Stimulated activated CD4-positive, alpha-beta T cell treated with anti-CD3 and anti-CD28 coated beads, TNF-alpha, amount 100 ng/mL, for 1 hour (primary cell): ENCODE measurements around the gene CLCN4.

ENCODE experiments used
- DNase-seq, 3 donors: peaks; one replicate each; pipeline ENCODE4 v3.0.0-alpha.2; 2020; ENCODE audit warnings: low read depth in 3 of 3, low spot score in 1 of 3

Gene CLCN4

GRCh38 chrX:10166248-10166716 is 9.5 kb downstream of the CLCN4 start:
- no peak for DNase-seq

GRCh38 chrX:10166731-10167151 is 10.0 kb downstream of the CLCN4 start:
- DNase-seq, result no peak

GRCh38 chrX:10167573-10167972 is 10.8 kb downstream of the CLCN4 start:
- no peak for DNase-seq

GRCh38 chrX:10168226-10168625 is 11.5 kb downstream of the CLCN4 start:
- DNase-seq, result no peak

GRCh38 chrX:10169175-10169574 is 12.4 kb downstream of the CLCN4 start:
- DNase-seq, result no peak

- no peak for DNase-seq
These were observed 14.5 kb downstream of the CLCN4 start for GRCh38 chrX:10171249-10171648.

- no peak for DNase-seq
These were observed 16.1 kb downstream of the CLCN4 start for GRCh38 chrX:10172877-10173276.

GRCh38 chrX:10173331-10173900 is 16.6 kb downstream of the CLCN4 start:
- DNase-seq, result no peak

- no peak for DNase-seq
These were observed 17.3 kb downstream of the CLCN4 start for GRCh38 chrX:10174051-10174450.

GRCh38 chrX:10174810-10175209 is 18.0 kb downstream of the CLCN4 start:
- no peak for DNase-seq

GRCh38 chrX:10175319-10175871 is 18.6 kb downstream of the CLCN4 start:
- no peak for DNase-seq

GRCh38 chrX:10176121-10177003 is 19.6 kb downstream of the CLCN4 start:
- no peak for DNase-seq

GRCh38 chrX:10177004-10177396 is 20.2 kb downstream of the CLCN4 start:
- no peak for DNase-seq

- DNase-seq, result no peak
These were observed 20.8 kb downstream of the CLCN4 start for GRCh38 chrX:10177601-10178000.

- DNase-seq, result no peak
These were observed 22.2 kb downstream of the CLCN4 start for GRCh38 chrX:10178866-10179463.

- DNase-seq, result no peak
These were observed 27.0 kb downstream of the CLCN4 start for GRCh38 chrX:10183760-10184159.

GRCh38 chrX:10184411-10184810 is 27.6 kb downstream of the CLCN4 start:
- DNase-seq, result no peak

GRCh38 chrX:10186355-10186754 is 29.6 kb downstream of the CLCN4 start:
- no peak for DNase-seq

GRCh38 chrX:10187421-10187820 is 30.6 kb downstream of the CLCN4 start:
- no peak for DNase-seq

GRCh38 chrX:10189317-10190268 is 32.8 kb downstream of the CLCN4 start:
- DNase-seq, result peak; percentile 3 to 67 (median 52)

- no peak for DNase-seq
These were observed 33.6 kb downstream of the CLCN4 start for GRCh38 chrX:10190367-10190766.
